Heart right ventricle (tissue), 16 donors: ENCODE data around the gene FAM20A. TPM values are rescaled to one million over a fixed set of nuclear protein-coding genes. Genes with fewer than 3 reads are reported as not detected.

ENCODE experiments used
- ATAC-seq, 8 donors: fragments of 200-7000 bp; cut with Tn5 transposase; one replicate each; pipeline ENCODE4 v1.9.1; 2020; ENCODE audit warnings: mild to moderate bottlenecking in 8 of 8, moderate library complexity in 8 of 8, moderate number of reproducible peaks in 1 of 8
- DNase-seq, 2 donors: peaks; one replicate each; pipeline ENCODE4 v3.0.0-alpha.2; 2020
- H3K27ac ChIP-seq, 10 donors: fragments of 200-600 bp; sonication (generic) in 2 of 10; one replicate each; pipeline versions ENCODE4 v1.5.0 to v1.8.0; 2020 to 2022; ENCODE audit warnings: mild to moderate bottlenecking in 3 of 10
- H3K27me3 ChIP-seq, 7 donors: fragments of 200-600 bp; one replicate each; pipeline ENCODE4 v1.8.0; 2021 to 2022; ENCODE audit warnings: mild to moderate bottlenecking in 2 of 7
- H3K36me3 ChIP-seq, 9 donors: fragments of 200-600 bp; sonication (generic) in 1 of 9; one replicate each; pipeline versions ENCODE4 v1.5.0 to v1.8.0; 2020 to 2022; ENCODE audit warnings: mild to moderate bottlenecking in 2 of 9
- H3K4me1 ChIP-seq, 9 donors: fragments of 200-600 bp; sonication (generic) in 1 of 9; one replicate each; pipeline versions ENCODE4 v1.5.0 to v1.8.0; 2020 to 2022; ENCODE audit warnings: mild to moderate bottlenecking in 4 of 9
- H3K4me3 ChIP-seq, 10 donors: fragments of 200-600 bp; sonication (generic) in 2 of 10; one replicate each; pipeline versions ENCODE4 v1.5.0 to v1.8.0; 2020 to 2022; ENCODE audit warnings: mild to moderate bottlenecking in 7 of 10, moderate library complexity in 2 of 10
- H3K9me3 ChIP-seq, 11 donors: fragments of 200-600 bp in 10 of 11; sonication (generic) in 2 of 11; one replicate each; pipeline versions ENCODE4 v1.5.0 to v1.8.0; 2013 to 2022; ENCODE audit warnings: mild to moderate bottlenecking in 2 of 11, control low read depth in 1 of 11, moderate library complexity in 1 of 11
- CTCF ChIP-seq, 9 donors: fragments of 200-600 bp; sonication (generic) in 2 of 9; IDR thresholded peaks; one replicate each; pipeline versions ENCODE4 v1.5.0 to v1.8.0; 2021 to 2022; ENCODE audit warnings: antibody characterized with exemption in 9 of 9, mild to moderate bottlenecking in 5 of 9, moderate library complexity in 1 of 9
- WGBS, 2 donors: extraction: QIAGEN DNeasy Blood & Tissue Kit; methylation state at CpG; one replicate each; pipeline ENCODE4 v1.1.7; 2013; ENCODE audit warnings: inconsistent platforms in 1 of 2; 5-methylcytosine and 5-hydroxymethylcytosine counted together
- intact Hi-C, 10 donors: fragments of 100-400 bp; cut with DNase I; formaldehyde crosslinking; loops; one replicate each; pipeline versions ENCODE4 v1.11.1 to v1.14.2; 2022
- polyA plus RNA-seq, 2 donors: library from polyadenylated mRNA; stranded (reverse); fragments of 200-250 nt; gene quantifications; one replicate each; pipeline ENCODE4 v1.2.3, GENCODE V29; 2013
- total RNA-seq, 10 donors: library from RNA; stranded (reverse); fragmentation: NEBNext Ultra II Directional in 3 of 10; extraction: Animal tissue kit (Norgen Biotek cat#: 25700) in 3 of 10; gene quantifications; one replicate each; pipeline versions ENCODE4 v1.2.1 to v1.2.4, GENCODE V29; 2021 to 2023
- donor health status: Arrhythmogenic right ventricular cardiomyopathy.
- donor health status: ischemic (EF 13 %, LVEDD 7.1; RV severe dilation, severe dysfunction).
- donor health status: healthy with polysubstance abuse.
- donor health status: DM: no; HTN: yes; CAD: no.
- donor health status: DM: no; HTN: no; CAD: no.
- donor health status: ischemic (EF 25% LVEDD 6.9; RV normal size, moderate dysfunction).
- donor health status: ischemic (EF 25% LVEDD 5.7; RV mildly dilated, moderate dysfunction).
- donor health status: healthy.
- donor health status: DM: yes; HTN: yes; CAD: no.
- donor health status: Ischemic cardiomyopathy.
- donor health status: ischemic (EF 35%, LVEDD 5.7; RV mildly dilated, moderate dysfunction).
- donor health status: nonischemic (EF 11% LVEDD 7.7; RV severe dilation, severe dysfunction).
- donor health status: DM: yes; HTN: yes; CAD: no.
- donor health status: PGD.
- donor health status: ischemic (EF 29% LVEDD 5.4; RV normal size, mild dysfunction).
- donor health status: nonischemic (EF 23%, LVEDD 6.1; RV moderate dilation, normal function).

The FAM20A gene
- total and polyA plus RNA-seq, 12 donors: 3.1 to 18.1 (median 7.7) TPM

- H3K27ac ChIP-seq: peak overlapping the region in 3 of 10 donors; percentile 85 to 96 (median 86)
- H3K9me3 ChIP-seq: no peaks in the 10 kb centered on the region
- H3K27me3 ChIP-seq: peaks cover 0 to 41% (median 0%) of the 10 kb centered on the region in 7 donors
- no peak for DNase-seq
- H3K36me3 ChIP-seq: peaks cover 0 to 8% (median 0%) of the 10 kb centered on the region in 9 donors
- no peak for TF ChIP-seq CTCF (IDR thresholded peaks at IDR 0.05)
- intact Hi-C loops: loop anchor here in 3 of 10 donors (5.0 to 10.0 kb wide), 3 partner anchors 63 to 133 kb away; no protein-coding TSS in a partner anchor
- H3K4me1 ChIP-seq: peaks cover 0 to 81% (median 27%) of the 10 kb centered on the region in 9 donors
- 92 to 96% methylated on average over 4 of the region's 4 CpGs for WGBS, 2 donors
- peak overlapping the region in 5 of 10 donors; percentile 64 to 84 (median 78) for H3K4me3 ChIP-seq
- no peak for ATAC-seq
Observed at GRCh38 chr17:68598074-68598473, 3.1 kb downstream of the FAM20A start.

GRCh38 chr17:68596411-68596945 lies 4.7 kb downstream of the FAM20A start:
- intact Hi-C loops: loop anchor here in 3 of 10 donors (5.0 to 10.0 kb wide), 3 partner anchors 62 to 132 kb away; no protein-coding TSS in a partner anchor
- ATAC-seq: no peak
- DNase-seq: no peak

GRCh38 chr17:68595986-68596385 lies 5.2 kb downstream of the FAM20A start:
- WGBS, 2 donors: 52 to 65% methylated on average over 2 of the region's 2 CpGs
- TF ChIP-seq CTCF (IDR thresholded peaks at IDR 0.05): no peak
- H3K36me3 ChIP-seq: peaks cover 0 to 8% (median 0%) of the 10 kb centered on the region in 9 donors
- peak overlapping the region in 6 of 10 donors; percentile 19 to 75 (median 40) for H3K27ac ChIP-seq
- peak overlapping the region in 1 of 10 donors; percentile 64 for H3K4me3 ChIP-seq
- H3K9me3 ChIP-seq: no peaks in the 10 kb centered on the region
- intact Hi-C loops: loop anchor here in 3 of 10 donors (5.0 to 10.0 kb wide), 3 partner anchors 61 to 131 kb away; no protein-coding TSS in a partner anchor
- ATAC-seq (no peak), DNase-seq (no peak)
- peaks cover 0 to 78% (median 32%) of the 10 kb centered on the region in 9 donors for H3K4me1 ChIP-seq
- peaks cover 0 to 31% (median 0%) of the 10 kb centered on the region in 7 donors for H3K27me3 ChIP-seq

More at GRCh38 chr17:68596411-68596945, 4.7 kb downstream of the FAM20A start:
- no peak for TF ChIP-seq CTCF (IDR thresholded peaks at IDR 0.05)
- no peaks in the 10 kb centered on the region for H3K9me3 ChIP-seq
- peaks cover 0 to 36% (median 0%) of the 10 kb centered on the region in 7 donors for H3K27me3 ChIP-seq
- H3K36me3 ChIP-seq: peaks cover 0 to 8% (median 0%) of the 10 kb centered on the region in 9 donors
- peaks cover 0 to 81% (median 32%) of the 10 kb centered on the region in 9 donors for H3K4me1 ChIP-seq
- peak overlapping the region in 1 of 10 donors; percentile 64 for H3K4me3 ChIP-seq
- peak overlapping the region in 5 of 10 donors; percentile 18 to 75 (median 48) for H3K27ac ChIP-seq
- 71 to 74% methylated on average over 5 of the region's 5 CpGs for WGBS, 2 donors

- ATAC-seq (peak in 6 of 8 donors; percentile 32 to 74 (median 51)), DNase-seq (peak in 1 of 2 donors; percentile 48)
- intact Hi-C loops: loop anchor here in 3 of 10 donors (5.0 to 10.0 kb wide), 3 partner anchors 61 to 131 kb away; no protein-coding TSS in a partner anchor
- peaks cover 0 to 76% (median 29%) of the 10 kb centered on the region in 9 donors for H3K4me1 ChIP-seq
- no peak overlapping the region for H3K4me3 ChIP-seq
- H3K36me3 ChIP-seq: peaks cover 0 to 8% (median 0%) of the 10 kb centered on the region in 9 donors
- no peaks in the 10 kb centered on the region for H3K9me3 ChIP-seq
- H3K27me3 ChIP-seq: peaks cover 0 to 27% (median 0%) of the 10 kb centered on the region in 7 donors
- 66 to 71% methylated on average over 5 of the region's 5 CpGs for WGBS, 2 donors
- H3K27ac ChIP-seq: peak overlapping the region in 6 of 10 donors; percentile 19 to 75 (median 48)
- no peak for TF ChIP-seq CTCF (IDR thresholded peaks at IDR 0.05)
Observed at GRCh38 chr17:68595496-68595895, 5.7 kb downstream of the FAM20A start.
